ENCODE data around the gene NOL12. TPM values are rescaled to one million over a fixed set of nuclear protein-coding genes. Genes with fewer than 3 reads are reported as not detected.

The NOL12 gene
- total RNA-seq, 4 donors from 2014 or later: 16.3 to 29.1 (median 20.2) TPM

- peak overlapping the region in 3 of 4 donors; percentile 71 to 94 (median 93) for H3K27ac ChIP-seq
- no peaks in the 10 kb centered on the region for H3K9me3 ChIP-seq
- TF ChIP-seq POLR2AphosphoS5 (IDR thresholded peaks at IDR 0.05) (no peak), EP300 (IDR thresholded peaks at IDR 0.05) (no peak), POLR2A (IDR thresholded peaks at IDR 0.05) (no peak), CTCF (IDR thresholded peaks at IDR 0.05) (no peak)
- H3K36me3 ChIP-seq: peaks cover 0 to 3% of the 10 kb centered on the region in 2 donors
- no peaks in the 10 kb centered on the region for H3K27me3 ChIP-seq
- no peak for ATAC-seq
- 80 to 100% methylated on average over 1 to 2 of the region's 11 CpGs for WGBS, 2 donors (ENCODE audit: low coverage in 1 of 2)
- H3K4me1 ChIP-seq: peaks cover 3 to 78% (median 22%) of the 10 kb centered on the region in 3 donors
- H3K4me3 ChIP-seq: no peak overlapping the region
These were observed 13.2 kb upstream of the NOL12 start for GRCh38 chr22:37672920-37673455.

GRCh38 chr22:37674248-37674647 is 11.9 kb upstream of the NOL12 start:
- Histone ChIP-seq H3K4me1 (peaks cover 3 to 80% (median 26%) of the 10 kb centered on the region in 3 donors), H3K4me3 (peak overlapping the region in 1 of 2 donors; percentile 57), H3K9me3 (no peaks in the 10 kb centered on the region), H3K36me3 (peaks cover 0 to 13% of the 10 kb centered on the region in 2 donors), H3K27me3 (no peaks in the 10 kb centered on the region), H3K27ac (peak overlapping the region; percentile 70 to 98 (median 94))
- no peak for TF ChIP-seq EP300 (IDR thresholded peaks at IDR 0.05)
- TF ChIP-seq POLR2AphosphoS5 (IDR thresholded peaks at IDR 0.05): no peak
- no peak for TF ChIP-seq CTCF (IDR thresholded peaks at IDR 0.05)
- TF ChIP-seq POLR2A (IDR thresholded peaks at IDR 0.05): no peak
- WGBS, 2 donors (ENCODE audit: low coverage in 1 of 2): 56 to 79% methylated on average over 3 to 11 of the region's 12 CpGs
- no peak for ATAC-seq

GRCh38 chr22:37674951-37675929 is 10.9 kb upstream of the NOL12 start, which contains the start of gene LGALS1:
LGALS1 (plus strand) TSS chr22:37675636; CDS start chr22:37675703, 67 bp downstream.
- Histone ChIP-seq H3K4me1 (peaks cover 3 to 83% (median 26%) of the 10 kb centered on the region in 3 donors), H3K36me3 (peaks cover 0 to 23% of the 10 kb centered on the region in 2 donors), H3K4me3 (peak within 1 kb of the TSS; percentile 42 to 57), H3K9me3 (no peaks in the 10 kb centered on the region), H3K27ac (peak within 1 kb of the TSS; percentile 70 to 98 (median 94)), H3K27me3 (no peaks in the 10 kb centered on the region)
- WGBS, 2 donors (ENCODE audit: low coverage in 1 of 2): 0% methylated on average over 1 to 4 of the region's 34 CpGs
- peak; percentile 90 for ATAC-seq
- TF ChIP-seq POLR2AphosphoS5 (IDR thresholded peaks at IDR 0.05): peak; percentile 81
- TF ChIP-seq EP300 (IDR thresholded peaks at IDR 0.05): no peak
- TF ChIP-seq POLR2A (IDR thresholded peaks at IDR 0.05): peak; percentile 57 to 80
- TF ChIP-seq CTCF (IDR thresholded peaks at IDR 0.05): peak in 2 of 4 experiments; percentile 4 to 62

- H3K9me3 ChIP-seq: no peaks in the 10 kb centered on the region
- peak overlapping the region; percentile 69 to 98 (median 94) for H3K27ac ChIP-seq
- no peak for ATAC-seq
- H3K36me3 ChIP-seq: peaks cover 0 to 25% of the 10 kb centered on the region in 2 donors
- H3K4me3 ChIP-seq: peak overlapping the region; percentile 42 to 57
- 0 to 5% methylated on average over 1 to 4 of the region's 17 CpGs for WGBS, 2 donors (ENCODE audit: low coverage in 1 of 2)
- H3K27me3 ChIP-seq: no peaks in the 10 kb centered on the region
- TF ChIP-seq POLR2AphosphoS5 (IDR thresholded peaks at IDR 0.05) (no peak), EP300 (IDR thresholded peaks at IDR 0.05) (no peak), POLR2A (IDR thresholded peaks at IDR 0.05) (no peak), CTCF (IDR thresholded peaks at IDR 0.05) (no peak)
- peaks cover 3 to 92% (median 26%) of the 10 kb centered on the region in 3 donors for H3K4me1 ChIP-seq
These were observed 10.0 kb upstream of the NOL12 start for GRCh38 chr22:37675930-37676735.

Measured in gastroesophageal sphincter (tissue), 4 donors.